Gastrocnemius medialis (tissue), 4 donors: ENCODE results near the gene DOCK4.

Experiments
- POLR2A ChIP-seq, 2 donors: fragments of 450-650 bp; IDR thresholded peaks; one replicate each; pipeline ENCODE4 v1.6.1; 2017; ENCODE audit warnings: antibody characterized with exemption in 2 of 2, mild to moderate bottlenecking in 2 of 2, moderate library complexity in 2 of 2
- TF ChIP-seq, protein P1 (sequence below), 5 experiments: fragments of 450-650 bp in 3 of 5; fragments of 200-600 bp in 2 of 5; sonication (generic) in 2 of 5; IDR thresholded peaks in 4 of 5; conservative IDR thresholded peaks in 1 of 5; 1 replicate in 4 of 5; 2 replicates in 1 of 5; pipeline ENCODE4 v1.5.1; 2016 to 2019; ENCODE audit warnings: antibody characterized with exemption in 5 of 5, mild to moderate bottlenecking in 3 of 5, moderate library complexity in 3 of 5

DNA sequence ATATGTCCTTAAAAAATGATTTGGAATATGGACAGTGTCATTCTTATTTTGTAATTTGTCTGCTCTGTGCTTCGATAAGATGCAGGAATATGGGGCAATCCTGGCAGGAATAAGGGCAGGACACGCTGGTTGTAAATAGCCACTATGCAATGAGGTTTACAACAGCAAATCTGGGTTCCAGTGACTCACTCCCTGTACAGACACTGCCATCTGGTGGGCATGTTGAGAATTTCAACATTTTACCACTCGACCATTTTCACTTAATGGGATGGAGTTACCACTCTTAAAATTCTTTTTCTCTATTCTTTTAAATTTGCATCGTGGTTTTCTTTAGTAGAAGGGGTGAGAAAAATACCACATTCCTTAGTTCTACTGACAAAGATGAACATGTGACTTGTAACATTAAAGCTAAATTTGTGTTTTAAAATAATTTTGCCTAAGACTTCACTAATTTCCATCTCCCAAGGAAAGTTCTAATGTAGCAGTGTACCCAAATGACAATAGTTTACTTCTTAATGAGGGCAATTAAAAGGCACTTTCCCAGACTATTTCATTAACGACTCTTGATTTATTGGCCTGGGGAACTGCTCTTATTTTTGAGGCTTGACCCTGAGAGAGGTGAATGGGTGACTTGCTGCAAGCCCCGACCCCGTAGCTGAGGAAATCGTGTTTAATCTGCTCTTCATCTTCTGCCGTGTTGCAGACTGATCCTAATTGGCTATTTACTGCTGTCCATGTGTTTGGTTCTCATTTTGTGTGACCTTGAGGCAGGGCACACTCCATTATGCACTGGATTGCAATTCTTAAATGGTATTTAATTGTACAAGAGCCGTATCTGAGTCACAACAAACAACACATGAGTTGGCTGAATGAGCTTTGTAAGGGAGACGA lies 470.3 kb downstream of the DOCK4 start:
- TF ChIP-seq, protein P1, sequence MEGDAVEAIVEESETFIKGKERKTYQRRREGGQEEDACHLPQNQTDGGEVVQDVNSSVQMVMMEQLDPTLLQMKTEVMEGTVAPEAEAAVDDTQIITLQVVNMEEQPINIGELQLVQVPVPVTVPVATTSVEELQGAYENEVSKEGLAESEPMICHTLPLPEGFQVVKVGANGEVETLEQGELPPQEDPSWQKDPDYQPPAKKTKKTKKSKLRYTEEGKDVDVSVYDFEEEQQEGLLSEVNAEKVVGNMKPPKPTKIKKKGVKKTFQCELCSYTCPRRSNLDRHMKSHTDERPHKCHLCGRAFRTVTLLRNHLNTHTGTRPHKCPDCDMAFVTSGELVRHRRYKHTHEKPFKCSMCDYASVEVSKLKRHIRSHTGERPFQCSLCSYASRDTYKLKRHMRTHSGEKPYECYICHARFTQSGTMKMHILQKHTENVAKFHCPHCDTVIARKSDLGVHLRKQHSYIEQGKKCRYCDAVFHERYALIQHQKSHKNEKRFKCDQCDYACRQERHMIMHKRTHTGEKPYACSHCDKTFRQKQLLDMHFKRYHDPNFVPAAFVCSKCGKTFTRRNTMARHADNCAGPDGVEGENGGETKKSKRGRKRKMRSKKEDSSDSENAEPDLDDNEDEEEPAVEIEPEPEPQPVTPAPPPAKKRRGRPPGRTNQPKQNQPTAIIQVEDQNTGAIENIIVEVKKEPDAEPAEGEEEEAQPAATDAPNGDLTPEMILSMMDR (IDR thresholded peaks at IDR 0.05 in 4 of 5, conservative IDR thresholded peaks at IDR 0.05 in 1 of 5) = peak; percentile 57 to 91 (median 79)
- no peak for TF ChIP-seq POLR2A (IDR thresholded peaks at IDR 0.05)
